Stimulated activated CD8-positive, alpha-beta memory T cell treated with anti-CD3 and anti-CD28 coated beads, Interleukin-12 subunit alpha, Interleukin-12 subunit beta, amount 100 ng/mL, for 4 hours (primary cell): Measurements from ENCODE around the gene RHOBTB3.

ENCODE experiments used
- DNase-seq: peaks from one replicate; pipeline ENCODE4 v3.0.0-alpha.2; 2020; ENCODE audit warnings: low read depth

RHOBTB3 gene

DNA sequence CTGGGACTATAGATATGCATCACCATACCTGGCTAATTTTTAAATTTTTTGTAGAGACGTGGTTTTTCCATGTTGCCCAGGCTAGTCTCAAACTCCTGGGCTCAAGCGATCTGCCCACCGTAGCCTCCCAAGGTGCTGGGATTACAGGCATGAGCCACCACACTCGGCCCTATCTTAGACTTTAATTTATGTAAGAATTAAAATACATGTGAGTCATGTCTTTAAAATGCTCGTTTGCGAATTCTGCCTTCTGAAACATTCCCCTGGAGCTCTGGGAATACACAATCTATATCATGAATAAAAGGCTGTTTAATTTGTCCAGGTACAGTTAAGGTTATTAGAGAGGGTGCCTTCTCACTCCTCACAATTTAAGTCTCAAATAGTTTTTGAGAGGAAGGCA, 32.8 kb downstream of the RHOBTB3 start:
- DNase-seq: no peak

DNA sequence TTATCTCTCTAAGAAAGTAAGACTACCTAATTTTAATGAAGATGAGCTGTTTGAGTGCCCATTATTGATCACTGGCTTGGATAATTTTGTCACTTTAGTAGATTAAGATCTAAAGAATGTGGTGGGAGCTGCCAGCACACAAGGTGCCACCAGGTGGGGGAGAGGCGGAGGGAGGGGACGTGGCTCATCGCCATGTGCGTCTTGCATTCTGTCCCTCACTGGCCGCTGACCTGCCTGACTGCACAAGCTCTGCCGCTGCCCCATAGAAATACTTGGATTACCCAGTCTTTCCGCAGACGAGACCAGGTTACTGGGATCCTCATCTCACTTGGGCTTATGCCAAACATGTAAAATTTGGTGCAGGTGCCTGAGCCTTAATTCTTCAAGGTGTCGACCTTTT, 37.6 kb downstream of the RHOBTB3 start:
- no peak for DNase-seq

DNA sequence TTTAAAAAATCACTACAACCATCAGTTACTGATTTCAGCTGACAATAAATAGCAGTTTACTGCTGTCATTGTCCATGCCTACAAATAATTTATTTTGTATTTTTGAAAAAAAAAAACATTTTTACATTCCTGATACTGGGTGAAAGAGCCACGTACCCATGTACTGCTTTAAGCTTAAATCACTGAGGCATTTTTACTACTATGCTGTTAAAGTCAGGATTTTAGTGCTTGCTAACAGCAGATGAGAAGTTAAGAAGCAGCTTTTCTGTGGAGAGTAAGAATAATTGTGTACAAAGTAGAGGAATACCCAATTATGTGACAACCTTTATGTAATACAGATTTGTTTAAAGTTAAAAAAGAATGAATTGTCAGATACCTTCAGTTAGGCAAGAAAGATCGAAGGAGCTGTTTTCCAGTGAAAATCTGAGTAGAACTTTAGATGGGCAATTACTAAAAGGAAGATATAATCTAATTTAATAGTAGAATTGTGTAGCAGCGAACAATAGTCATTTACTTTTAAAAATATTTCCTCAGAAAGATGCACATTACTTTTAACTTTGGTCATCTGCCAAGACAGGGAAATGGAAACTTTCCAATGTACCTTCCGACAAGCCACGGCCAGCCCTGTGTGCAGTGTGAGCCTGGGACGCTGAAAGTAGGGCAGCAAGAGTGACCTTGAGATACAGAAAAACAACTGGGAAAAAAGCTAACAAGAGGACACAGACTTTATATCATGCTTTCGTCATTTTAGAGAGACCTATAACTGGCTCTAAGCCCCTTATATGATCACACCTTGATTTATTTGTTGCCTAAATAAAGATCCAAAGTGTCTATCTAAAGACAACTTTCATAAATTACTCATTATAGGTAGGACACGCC, 39.9 kb downstream of the RHOBTB3 start:
- no peak for DNase-seq

DNA sequence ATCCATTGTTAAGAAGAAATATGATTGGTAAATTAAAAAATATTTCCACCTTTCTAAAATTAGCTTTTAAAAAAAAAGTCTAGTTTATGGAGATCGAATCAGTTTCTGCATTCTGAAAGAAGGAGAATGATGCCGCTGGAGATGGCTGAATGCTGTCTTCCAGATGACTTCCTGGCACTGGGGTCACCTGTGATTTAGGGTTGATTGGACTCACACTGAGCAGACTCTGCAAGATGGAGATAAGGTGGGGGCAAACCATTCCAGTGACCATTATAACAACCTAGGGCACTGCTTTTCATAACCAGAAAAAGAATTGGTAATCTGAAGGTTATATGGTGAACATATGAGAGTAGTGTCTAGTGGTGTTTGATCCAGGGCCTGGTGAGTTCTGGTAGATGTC, 40.8 kb downstream of the RHOBTB3 start:
- DNase-seq: no peak

DNA sequence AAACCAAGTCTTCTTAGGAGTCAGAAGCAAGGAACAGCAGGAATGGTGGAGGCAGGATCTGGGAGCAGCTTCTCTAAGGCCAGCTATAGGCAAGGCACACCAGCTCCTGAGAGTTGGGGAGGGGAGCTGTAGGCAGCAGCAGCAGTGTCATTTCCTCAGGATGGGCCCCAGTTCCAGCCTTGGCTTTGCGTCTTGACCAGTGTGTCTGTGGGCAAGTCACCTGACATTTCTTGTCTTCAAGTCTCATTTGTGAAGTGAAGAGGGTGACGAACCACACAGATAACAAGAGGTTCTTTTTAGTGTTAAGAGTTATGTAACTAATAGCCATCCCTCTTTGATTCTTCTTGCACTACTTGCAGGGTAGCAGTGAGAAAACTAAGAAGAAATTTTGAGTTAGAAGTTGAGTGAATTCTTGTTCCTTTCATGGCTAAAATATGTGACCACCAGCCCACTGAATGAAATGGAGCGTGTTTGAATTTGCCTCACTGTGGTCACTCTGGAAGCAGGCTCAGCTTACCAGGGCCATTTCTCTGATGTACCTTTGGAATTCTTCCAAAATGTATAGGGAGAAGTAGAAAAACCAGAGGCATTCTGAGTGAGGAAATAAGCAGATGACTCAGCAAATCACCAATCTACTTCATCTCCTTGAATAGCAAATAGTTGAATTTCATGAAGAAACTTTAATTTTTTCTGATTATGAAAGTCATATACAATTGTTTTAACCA, 42.4 kb downstream of the RHOBTB3 start:
- DNase-seq: no peak

DNA sequence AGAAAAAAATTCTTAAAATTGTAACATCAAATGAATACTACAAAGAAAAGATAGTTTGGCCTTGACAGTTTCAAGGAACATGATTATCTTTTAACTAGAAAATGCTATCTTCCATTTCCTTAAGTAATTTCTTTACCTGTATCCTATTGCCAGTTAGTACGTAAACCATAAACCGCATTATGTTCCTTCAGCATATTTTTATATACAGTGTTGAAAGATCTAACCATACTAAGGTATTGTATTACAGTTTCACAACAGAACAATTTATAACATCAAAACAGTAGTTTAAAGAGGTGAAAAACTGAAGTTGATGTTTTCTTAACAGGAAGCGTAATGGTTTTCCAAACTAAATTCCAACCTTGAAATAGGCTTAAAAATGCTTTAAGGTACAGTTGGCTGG, 46.3 kb downstream of the RHOBTB3 start:
- no peak for DNase-seq

DNA sequence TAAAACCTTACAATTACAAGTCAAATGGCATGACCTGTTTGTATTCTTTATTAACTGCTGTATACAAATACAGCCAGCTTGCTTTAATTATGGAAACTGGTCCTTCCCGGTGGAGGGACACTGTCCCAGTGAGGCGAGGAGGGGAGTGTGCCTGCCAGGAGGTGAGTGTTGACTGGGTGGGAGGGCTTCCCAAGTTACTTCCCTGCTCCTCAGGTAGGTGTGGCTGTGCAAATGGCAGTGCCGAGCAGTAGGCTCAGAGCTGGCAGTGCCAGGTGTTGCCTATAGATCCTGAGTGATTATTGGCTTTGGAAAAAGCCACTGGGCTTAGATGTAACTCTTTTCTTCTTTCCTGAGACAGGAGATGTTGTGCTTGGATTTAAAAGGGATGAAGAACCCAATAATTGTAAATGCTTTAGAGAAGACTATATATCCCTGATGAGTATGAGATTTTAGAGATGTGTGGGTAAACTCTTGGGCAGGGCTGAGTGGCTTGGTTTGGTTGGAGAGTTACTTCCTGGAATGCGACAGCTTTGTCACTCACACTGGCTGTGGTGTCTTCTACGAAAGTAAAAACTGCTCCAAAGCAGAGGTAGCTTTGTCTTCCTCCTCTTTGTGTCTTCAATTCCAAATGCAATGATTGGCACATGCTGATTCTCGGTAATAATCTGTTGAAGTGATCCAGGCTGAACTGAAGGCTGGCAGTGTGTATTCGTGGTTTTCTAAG, 47.7 kb downstream of the RHOBTB3 start:
- DNase-seq: no peak

DNA sequence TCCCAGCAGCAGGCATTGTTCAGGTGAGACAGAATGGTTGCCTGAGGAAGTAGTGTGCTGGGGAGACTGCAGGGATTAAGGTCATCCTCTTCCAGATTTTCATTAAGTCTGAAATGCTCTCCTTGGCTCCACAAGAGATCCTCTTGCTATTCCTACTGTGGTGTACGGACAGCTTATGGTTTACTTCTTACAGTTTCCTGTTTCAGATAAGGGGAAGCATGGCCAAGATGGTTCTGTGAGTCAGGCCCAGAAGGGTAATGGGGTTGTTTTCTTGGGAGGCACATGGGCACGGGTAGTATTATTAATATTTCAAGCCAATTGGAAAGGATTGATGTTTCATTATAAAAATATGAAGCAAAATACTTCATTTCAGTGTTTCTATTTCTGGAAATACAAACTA, 48.5 kb downstream of the RHOBTB3 start:
- no peak for DNase-seq

DNA sequence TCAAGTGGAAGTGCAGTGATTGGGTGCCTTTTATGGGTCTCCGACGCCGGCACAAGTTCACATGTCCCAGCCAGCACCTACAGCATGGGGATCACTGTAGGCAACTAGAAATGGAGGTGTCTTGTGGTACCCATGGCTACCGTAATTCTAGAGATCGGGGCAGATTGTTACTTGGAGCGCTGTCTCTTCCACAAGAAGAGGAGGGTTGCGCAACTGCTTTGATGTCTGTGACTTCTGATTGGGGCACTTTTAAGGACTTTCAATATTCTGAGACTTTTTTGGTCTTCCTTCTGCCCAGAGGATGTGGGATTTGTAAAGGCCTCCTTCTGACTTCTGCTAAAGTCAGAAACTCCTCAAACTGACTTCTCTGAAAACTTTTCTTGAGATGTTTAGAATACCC, 49.5 kb downstream of the RHOBTB3 start:
- DNase-seq: no peak

DNA sequence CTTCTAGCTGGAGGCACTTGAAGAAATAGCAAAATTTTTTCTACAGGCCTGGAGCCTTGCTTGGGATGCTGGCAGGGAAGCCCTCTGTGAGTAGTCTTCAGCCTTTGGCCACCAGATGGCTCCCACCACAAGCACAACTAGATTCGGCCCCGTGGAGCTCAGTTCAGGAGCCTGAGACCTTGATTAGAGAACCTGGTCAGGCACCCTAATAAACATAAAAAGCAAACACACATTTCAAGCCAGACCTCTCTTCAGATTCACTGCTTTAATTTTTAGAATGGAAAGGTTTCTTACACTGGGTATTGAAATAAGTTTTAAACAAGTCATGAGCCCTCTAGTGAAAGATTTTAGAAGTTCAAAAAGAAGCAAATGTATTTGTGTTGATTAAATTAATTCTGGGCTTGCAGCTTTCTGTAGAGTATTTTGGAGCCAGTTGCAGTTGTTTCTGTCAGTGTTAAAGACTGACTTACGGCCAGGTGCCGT, 50.0 kb downstream of the RHOBTB3 start:
- DNase-seq: peak; percentile 45

DNA sequence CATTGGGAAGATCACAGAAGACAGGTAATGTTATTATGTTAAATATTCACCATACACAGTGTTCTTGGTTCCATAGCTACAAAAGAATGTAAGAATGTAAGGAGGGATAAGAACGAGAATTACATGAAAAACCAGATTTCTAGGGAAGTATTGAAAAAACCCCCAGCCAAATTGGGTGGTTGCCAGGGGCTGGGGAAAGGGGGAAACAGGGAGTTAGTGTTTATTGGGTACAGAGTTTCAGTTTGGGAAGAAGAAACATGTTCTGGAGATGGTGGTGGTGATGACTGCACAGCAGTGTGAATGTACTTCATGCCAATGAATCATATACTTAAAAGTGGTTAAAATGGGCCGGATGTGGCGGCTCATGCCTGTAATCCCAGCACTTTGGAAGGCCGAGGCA, 51.0 kb downstream of the RHOBTB3 start:
- no peak for DNase-seq

DNA sequence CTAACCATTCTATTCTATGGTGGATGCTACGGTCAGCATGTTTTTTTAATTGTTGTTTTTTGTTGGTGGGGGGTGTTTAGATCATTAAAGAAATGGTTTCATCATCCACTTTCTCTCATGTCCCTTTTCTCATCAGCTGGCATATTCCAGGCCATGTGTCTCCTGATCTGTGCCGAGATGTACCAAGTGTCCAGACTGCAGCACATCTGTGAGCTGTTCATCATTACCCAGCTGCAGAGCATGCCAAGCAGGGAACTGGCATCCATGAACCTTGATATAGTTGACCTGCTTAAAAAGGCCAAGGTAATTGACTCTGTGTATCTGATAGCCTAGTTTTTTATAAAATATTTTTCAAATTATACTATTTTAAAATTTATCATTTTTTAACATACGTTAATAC, 52.5 kb downstream of the RHOBTB3 start:
- no peak for DNase-seq

DNA sequence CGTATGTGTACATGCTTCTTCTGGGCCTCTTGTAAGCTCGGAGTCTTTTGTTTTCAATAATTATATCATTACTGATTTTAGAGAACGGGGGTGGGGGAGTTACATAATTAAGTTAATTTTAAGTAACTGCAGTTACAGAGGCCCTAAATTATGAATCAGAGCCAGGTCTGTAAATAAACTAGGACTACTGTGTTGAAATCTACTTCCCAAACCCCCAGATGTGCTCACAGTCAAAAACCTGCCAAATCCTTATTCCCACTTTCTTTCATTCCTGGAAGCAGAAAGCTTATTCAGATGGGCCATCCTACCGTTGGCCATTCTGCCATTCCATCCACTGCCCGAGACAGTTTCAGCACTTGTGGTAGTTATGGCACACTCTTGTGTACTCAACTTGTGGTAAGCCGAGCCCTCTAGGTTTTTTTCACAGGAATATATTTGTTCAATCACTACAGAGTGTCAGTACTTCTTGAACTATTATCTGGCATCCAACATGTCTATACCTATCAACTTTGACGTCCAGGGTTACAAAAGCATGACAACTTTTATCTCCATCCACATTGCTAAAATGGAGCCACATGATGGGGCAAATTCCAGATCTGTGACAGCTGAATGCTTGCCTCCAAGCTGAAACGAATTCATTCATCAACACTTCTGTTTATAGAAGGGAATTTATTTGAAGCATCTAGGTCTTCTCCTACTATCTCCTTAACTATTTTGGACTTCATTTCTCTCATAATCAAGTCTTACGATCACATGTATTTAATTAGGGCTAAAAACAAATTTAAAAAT, 53.6 kb downstream of the RHOBTB3 start:
- DNase-seq: no peak

DNA sequence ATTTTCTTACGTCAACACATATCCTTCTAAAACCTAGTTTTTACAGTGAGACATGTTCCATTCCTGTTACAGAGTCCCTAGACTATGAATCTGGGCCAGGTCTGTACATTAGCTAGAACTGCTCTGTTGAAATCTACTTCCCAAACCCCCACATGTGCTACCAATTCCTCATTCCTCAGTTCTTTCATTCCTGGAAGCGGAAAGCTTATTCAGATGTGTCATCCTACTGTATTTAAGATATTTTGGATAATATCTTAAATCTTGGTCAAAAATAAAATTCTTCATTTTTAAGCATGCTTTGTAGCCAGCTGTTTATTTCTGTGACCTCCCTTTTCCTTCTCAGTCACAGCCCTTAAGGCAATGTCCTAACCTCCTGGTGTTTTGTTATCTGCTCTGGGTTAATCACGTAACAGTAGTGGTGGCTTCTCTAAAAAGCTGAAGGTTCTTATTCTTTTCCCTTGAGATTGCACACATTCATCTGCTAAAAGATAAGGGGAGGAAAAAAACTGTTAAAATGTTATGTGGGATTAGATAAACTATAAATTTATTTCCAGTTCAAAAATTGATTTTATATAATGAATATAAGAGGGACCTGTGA, 55.8 kb downstream of the RHOBTB3 start:
- no peak for DNase-seq

DNA sequence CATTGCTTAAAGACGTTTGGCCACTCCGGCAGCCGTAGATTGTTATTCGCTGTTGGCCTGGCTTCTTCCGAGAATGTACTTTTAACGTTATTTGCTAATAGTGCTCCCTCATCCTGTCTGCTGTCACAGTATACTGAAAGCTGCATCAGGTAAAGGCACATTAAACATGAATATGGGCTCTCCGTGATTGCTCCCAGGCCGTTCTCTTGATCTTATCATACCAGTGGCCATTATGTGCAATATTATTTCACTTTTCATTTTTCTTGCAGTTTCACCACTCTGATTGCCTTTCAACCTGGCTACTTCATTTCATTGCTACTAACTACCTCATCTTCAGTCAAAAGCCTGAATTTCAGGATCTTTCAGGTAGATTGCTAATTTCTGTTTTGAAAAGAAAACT, 57.4 kb downstream of the RHOBTB3 start:
- no peak for DNase-seq

DNA sequence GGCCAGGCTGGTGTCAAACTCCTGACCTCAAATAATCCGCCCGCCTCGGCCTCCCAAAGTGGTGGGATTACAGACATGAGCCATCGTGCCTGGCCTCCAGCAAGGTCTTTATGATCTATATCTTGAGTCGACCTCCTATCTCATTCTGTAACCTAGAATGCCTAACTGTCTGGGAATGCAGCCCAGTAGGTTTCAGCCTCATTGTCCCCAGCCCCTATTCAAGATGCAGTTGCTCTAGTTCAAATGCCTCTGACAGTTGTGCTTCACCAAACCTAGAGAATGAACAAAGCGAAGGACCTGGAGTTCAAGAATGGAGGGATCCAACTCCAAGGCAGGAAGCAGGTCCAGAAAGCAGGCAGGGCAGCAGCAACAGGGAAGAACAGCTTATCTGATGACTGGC, 60.6 kb downstream of the RHOBTB3 start:
- no peak for DNase-seq

DNA sequence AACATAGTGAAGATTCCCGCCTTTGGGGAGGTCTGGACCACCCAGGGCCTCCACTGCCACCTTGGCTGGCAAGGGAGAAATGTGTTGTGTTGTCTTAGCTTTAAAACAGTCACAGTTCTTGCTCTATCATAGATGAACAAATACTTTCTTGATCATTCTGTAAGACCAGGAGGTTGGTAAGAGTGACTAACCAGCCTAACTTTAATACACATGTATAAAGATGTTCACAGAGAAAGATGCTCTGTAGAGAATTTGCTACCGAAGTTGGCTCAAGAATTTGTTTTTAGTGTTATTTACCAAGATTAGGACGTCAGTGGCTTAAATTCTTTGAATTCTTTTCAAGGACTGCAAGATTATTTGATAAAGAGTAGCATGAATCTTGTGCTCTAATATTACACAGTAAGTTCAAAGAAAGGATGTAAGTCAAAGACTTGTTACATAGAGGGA, 63.0 kb downstream of the RHOBTB3 start:
- DNase-seq: no peak

DNA sequence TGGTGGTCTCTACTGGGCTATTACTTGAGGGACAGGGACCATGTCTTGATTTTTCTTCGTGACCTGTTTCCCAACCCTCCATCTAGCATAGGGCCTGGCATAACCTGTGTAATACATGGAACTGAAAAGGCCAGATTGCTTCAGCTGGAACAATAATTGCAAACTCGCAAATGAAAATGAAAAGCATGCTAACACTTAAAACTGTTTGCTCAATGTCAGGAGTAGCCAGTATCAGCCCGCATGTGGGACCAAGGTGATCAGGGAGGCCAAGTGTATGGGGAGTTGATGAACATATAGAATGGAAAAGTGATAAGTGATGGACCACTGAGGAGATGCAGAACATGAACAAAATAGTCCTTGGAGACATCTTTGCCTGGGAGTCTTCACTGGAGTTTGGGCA, 66.2 kb downstream of the RHOBTB3 start:
- no peak for DNase-seq

DNA sequence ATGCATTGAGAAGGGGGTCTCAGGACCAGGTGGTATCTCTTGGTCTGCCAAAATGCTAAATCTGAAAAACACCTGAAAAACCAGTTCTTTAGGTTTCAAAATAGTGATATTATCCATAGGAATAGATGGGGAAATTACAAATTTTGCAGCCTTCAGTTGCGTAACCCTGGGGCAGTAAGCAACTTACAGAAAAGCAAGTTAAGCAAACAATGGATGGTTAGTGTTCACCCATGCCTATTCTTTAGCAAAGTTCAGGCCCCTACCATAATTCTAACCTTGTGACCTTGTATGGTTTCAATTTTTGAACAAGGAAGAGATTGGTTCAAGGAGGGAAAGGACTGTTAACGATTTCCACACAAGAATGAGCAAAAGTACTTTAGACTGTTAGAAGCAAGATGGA, 66.9 kb downstream of the RHOBTB3 start:
- DNase-seq: no peak

DNA sequence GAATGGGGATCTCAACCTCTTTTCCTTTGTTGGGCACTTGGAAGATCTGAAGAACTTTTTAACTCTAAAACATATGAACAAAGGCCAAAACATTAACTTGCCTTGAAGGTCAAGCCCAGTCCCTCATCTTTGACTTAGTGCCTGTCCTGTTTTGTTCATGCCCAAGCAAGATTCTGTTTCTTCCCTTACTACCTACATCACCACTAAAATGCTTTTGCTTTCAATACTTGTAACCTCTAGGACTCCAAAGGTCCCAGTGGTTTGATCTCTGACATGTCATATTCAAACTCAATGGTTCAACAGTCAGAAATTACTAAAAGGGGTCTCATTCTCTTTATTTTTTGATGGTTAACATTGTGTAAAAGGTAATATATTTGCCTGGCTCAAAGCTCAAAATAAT, 67.4 kb downstream of the RHOBTB3 start:
- no peak for DNase-seq

DNA sequence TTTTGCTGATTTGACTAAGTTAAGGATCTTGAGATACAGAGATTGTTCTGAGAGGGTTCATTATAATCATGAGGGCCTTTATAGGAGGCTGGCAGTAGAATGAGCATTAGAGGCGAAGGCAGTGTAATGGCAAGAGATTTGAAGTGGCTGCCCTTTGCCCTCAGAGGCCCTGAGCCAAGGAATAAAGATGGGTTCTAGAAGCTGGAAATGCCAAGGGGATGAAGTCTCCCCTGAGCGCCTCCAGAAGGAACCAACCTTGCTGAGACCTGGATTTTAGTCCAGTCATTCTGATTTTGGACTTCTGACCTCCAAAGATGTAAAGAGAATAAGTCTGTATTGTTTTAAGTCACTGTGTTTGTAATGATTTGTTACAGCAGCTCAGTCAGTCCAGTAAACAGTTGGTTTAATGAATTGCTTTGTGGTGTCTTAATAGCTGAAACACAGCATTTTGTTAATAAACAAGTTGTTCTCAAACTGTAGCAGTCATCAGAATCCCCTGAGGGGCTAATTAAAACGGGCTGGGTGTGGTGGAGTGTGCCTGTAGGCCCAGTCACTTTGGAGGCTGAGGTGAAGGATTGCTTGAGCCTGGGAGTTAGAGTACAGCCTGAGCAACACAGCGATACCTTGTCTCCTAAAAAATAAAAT, 68.2 kb downstream of the RHOBTB3 start:
- no peak for DNase-seq
